H1 (cell line): ENCODE data around the gene SPTLC3. TPM values are rescaled to one million over a fixed set of nuclear protein-coding genes. Genes with fewer than 3 reads are reported as not detected.

Experiments used
- POLR2AphosphoS5 ChIP-seq: IDR thresholded peaks from 2 replicates; pipeline ENCODE4 v1.6.1; 2011; ENCODE audit warnings: low read depth, low read length
- polyA plus RNA-seq, 7 experiments: library from polyadenylated mRNA; depleted of rRNA in 3 of 7; stranded (reverse) in 5 of 7; unstranded in 2 of 7; fragments of >200 nt in 5 of 7; fragments of 200-250 nt in 2 of 7; gene quantifications; 1 replicate in 5 of 7; 2 replicates in 1 of 7; 4 replicates in 1 of 7; pipeline versions ENCODE4 v1.2.1 to v1.2.3, GENCODE V29; 2011 to 2013; ENCODE audit warnings: missing spikeins in 2 of 7, mixed read lengths in 2 of 7
- total RNA-seq: library from RNA; stranded (reverse); fragmentation: NEBNext Ultra II Directional; extraction: Animal tissue kit (Norgen Biotek cat#: 25700); gene quantifications from 2 replicates; pipeline ENCODE4 v1.2.1, GENCODE V29; 2021

The SPTLC3 gene
- total and polyA plus RNA-seq, 2 of the 8 experiments (the other 6 are each of a cell fraction or from before 2014, with no cell fraction given) = 0.23 to 0.82 TPM

DNA sequence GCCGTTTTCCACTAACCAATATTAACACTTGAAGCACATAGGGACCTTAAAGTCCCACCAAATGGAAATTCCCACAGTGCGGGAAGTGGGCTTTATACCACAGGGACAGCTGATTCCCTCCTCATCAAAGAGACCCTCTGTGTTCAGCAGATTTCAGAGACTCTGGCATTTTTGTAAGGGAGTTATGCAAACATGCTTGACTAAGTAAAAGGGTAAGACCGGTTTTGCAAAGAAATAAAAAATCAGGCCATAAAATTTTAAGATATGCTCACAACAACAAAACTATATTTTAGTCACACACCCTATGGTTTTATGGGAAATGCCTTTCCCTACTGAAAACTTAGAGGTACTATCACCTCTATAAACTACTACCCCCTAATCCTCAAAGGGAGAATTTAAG is 45.4 kb upstream of the SPTLC3 start (continued):
- no peak for TF ChIP-seq POLR2AphosphoS5
